NCI-H226 (cell line): ENCODE measurements around the gene NUTF2.
"Not testable (repeated sequence)": the region's sequence is repeated elsewhere in the genome, so short reads cannot be mapped to it uniquely, and the experiment has no call there.

ENCODE experiments used
- DNase-seq: peaks from one replicate; pipeline ENCODE4 v3.0.0-alpha.2; 2015

NUTF2 gene

DNA sequence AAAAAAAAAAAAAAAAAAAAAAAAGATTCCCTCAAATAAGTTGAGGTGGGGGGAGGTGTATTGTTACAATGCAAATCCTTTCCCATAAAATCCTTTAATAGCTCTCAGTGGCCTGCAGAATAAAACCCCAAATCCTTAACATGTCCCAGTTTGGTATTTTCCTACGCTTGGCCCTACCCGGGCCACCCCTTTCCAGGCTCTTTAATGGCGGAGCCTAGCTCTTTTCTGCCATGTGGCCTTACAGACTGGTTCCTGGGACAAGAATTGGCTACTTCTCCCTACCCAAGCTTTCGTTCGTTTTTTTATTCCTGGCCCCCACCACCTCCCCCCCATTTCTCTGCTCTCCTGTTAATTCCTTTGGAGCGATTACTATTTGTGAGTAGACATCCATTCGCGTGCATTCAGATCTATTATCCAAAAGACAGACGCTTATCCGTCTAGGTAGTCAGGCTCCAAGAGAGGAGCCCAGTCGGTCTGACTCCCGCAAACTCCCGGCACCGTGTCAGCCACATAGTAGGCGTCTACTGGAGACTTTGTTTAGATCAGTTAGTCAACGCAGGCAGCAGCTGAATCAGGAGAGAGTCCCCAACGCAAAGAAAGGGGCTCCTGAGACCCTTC, 5.4 kb upstream of the NUTF2 start:
- no peak for DNase-seq

DNA sequence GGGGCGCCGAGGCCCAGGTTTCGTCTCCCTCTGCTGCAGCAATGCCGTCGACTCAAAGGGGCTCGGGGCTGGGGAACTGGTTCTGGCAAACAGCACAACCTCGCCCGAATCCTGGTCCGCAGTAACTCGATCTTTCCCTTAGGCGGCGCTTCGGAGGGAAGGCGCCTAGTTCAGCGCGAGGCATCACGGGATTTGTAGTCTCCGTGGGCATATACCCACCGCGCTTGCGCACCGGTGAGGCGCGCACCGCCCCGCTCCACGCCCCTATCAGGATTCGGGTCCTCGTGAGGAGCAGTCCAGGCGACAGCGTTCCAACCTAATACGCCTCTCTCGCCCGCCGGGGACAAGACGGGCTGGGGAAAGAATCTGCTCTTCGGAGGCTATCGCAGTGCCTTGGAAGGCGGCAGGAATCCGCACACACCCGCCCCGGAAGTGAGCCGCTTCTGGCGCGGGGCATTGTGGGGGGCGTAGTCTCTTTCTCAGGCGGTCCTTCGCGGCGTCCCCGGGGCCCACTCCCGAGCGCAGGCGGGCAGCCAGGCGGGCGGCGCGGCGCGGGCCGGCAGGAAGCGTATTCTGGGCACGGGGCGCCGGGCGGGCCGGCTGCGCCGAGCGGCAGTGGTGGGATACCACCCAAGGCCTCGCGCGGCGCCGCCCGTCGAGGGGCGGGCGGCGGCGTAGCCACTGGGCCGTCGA, 4.8 kb upstream of the NUTF2 start, which contains the start of gene THAP11:
Gene THAP11 (plus strand): TSS at position 505 of the 693 bp plus-strand sequence. CDS start 235 bp downstream, outside the sequence.
- peak; percentile 81 for DNase-seq

DNA sequence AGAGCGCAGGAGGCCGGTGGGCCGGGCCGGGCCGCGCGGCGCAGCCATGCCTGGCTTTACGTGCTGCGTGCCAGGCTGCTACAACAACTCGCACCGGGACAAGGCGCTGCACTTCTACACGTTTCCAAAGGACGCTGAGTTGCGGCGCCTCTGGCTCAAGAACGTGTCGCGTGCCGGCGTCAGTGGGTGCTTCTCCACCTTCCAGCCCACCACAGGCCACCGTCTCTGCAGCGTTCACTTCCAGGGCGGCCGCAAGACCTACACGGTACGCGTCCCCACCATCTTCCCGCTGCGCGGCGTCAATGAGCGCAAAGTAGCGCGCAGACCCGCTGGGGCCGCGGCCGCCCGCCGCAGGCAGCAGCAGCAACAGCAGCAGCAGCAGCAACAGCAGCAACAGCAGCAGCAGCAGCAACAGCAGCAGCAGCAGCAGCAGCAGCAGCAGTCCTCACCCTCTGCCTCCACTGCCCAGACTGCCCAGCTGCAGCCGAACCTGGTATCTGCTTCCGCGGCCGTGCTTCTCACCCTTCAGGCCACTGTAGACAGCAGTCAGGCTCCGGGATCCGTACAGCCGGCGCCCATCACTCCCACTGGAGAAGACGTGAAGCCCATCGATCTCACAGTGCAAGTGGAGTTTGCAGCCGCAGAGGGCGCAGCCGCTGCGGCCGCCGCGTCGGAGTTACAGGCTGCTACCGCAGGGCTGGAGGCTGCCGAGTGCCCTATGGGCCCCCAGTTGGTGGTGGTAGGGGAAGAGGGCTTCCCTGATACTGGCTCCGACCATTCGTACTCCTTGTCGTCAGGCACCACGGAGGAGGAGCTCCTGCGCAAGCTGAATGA, 4.0 kb upstream of the NUTF2 start:
- DNase-seq = no peak

DNA sequence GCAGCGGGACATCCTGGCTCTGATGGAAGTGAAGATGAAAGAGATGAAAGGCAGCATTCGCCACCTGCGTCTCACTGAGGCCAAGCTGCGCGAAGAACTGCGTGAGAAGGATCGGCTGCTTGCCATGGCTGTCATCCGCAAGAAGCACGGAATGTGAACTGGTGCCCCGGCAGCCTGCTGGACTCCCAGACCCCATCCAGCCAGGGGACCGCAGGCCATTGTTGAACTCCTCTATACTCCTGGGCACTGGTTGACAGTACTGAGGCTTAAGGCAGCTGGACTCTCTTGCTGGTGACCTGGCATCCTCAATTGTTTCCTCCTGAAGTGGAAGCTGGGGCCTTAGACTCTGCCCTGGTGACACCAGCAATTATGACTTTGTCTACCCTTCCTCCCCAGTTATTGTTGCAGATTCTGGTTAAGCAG, 3.4 kb upstream of the NUTF2 start:
- no peak for DNase-seq

DNA sequence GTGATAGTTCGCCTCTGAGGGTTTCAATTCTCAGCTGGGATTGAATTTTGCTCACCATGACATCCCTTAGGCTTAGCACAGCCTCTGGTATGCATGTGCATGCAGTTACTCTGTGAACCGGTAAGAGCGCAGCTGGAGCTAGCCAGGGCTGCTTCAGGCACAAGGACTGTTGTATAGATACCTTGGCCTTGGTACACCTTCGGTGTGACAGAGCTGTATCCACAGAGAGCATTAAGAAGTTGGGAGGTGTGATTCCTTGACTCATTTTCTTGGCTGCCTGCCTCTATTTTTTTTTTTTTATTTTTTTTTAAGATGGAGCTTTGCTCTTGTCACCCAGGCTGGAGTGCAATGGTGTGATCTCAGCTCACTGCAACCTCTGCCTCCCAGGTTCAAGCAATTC, 2.2 kb upstream of the NUTF2 start:
- no peak for DNase-seq

DNA sequence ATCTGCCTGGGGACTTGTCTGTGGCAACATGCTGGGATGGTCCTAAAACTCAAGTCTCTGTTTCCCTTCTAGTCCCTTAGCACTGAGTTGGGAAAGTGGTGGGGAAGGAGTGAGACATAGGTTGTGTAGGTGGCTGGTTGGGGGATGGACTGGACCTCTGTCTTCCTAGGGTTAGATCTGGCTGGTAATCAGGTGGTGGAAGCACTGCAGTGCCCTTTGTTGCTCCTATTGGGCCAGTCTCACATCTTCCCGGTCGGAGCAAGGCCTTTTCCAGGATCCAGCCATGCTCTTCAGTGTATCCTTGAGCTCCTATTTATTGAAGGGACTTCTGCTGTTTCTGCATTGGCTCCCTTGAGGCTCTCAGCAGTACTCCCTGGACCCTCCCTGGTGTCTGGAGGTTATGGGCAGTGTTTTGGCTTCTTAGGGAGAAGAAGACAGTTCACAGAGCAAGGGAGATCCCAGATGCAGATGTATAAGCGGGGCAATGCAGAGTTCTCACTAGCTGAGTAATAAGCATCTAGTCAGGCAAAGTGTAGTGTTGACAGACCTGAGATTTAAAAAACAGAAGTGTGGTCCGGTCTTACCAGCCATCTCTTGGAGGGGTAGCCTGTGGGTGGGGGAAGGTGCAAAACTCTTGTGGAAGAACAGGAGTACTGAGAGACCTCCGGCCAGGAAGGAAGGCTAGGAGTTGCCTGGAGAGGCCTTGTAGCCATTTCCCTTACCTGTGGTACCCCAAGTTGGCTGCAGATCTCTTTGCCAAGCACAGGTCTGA, 1.3 kb upstream of the NUTF2 start:
- no peak for DNase-seq

DNA sequence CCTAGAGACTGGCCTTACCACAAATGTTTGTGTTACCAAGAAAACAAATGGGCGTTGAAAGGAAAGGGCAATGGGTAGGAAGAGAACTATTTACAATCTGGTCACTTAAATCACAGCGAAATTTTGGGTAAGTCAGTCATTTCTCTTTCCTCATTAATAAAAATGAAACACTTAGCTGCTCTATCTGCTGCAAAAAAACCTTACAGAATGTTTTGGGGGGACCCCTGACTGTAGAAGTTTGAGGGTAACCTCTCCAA, 742 bp upstream of the NUTF2 start:
- no peak for DNase-seq

DNA sequence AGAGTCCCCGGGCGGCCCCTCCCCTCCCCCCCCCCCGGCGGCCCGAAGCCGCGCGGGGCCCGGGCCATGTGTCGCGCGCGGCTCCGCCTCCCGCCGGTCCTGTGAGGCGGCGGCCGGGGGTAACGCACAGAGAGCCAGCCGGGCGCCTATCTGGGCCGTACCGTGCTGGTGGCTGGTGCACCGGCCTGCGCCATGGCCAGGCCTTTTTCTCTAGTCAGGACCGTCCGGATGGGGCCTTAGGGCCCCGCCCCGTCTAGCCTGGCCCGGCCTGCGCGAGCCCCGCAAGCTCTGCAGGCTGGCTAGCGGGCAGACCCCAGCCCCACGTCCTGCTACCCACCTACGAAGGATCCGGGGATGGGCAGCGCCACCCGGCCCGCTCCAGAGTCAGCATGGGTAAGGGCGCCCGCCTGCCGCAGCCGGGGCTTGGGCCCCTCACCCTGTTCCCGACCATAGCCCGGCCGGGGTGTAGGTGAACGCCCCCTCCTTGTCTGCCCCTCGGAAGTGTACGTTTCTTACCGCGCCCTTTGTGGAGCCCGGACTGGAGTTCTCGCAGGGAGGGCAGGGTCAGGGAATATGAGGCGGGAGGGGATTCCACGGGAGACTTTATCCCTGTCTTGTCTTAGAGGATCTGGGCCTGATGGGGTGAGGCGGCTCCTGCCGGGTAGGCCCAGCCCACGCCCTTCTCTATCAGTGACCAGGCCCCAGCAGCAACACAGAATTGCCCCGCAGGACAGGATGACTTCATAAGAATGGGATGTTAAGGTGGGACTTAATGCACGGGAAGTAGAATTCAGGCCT, 530 bp downstream of the NUTF2 start, which contains the start of gene CENPT:
Gene CENPT (minus strand): TSS at position 630 of the 798 bp plus-strand sequence. CDS start 13,834 bp downstream, outside the sequence.
- DNase-seq = peak; percentile 88

DNA sequence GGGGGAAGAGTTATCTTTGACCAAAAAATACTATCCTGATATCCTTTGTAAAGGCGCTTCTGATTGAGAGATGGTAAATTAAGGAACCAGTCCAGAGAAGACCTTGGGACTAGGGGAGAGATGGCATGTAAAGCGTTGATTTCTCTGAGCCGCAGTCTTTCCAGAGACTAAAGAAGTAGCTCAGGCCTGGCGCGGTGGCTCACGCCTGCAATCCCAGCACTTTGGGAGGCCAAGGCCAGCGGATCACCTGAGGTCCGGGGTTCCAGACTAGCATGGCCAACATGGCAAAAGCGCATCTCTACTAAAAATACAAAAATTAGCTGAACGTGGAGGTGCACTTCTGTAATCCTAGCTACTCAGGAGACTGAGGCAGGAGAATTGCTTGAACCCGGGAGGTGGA, 1.4 kb downstream of the NUTF2 start:
- DNase-seq = no peak

DNA sequence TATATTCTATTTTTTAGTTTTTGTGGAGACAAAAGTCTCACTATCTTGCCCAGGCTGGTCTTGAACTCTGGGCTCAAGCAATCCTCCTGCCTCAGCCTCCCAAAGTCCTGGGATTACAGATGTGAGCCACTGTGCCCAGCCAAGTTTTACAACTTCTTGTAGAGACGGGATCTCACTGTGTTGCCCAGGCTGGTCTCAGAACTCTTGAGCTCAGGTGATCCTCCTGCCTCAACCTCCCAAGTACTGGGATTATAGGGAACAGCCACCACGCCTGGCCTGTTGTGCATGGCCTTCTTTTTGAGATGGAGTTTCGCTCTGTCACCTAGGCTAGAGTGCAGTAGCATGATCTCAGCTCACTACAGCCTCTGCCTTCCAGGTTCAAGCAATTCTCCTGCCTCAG, 6.9 kb downstream of the NUTF2 start:
- no peak for DNase-seq

DNA sequence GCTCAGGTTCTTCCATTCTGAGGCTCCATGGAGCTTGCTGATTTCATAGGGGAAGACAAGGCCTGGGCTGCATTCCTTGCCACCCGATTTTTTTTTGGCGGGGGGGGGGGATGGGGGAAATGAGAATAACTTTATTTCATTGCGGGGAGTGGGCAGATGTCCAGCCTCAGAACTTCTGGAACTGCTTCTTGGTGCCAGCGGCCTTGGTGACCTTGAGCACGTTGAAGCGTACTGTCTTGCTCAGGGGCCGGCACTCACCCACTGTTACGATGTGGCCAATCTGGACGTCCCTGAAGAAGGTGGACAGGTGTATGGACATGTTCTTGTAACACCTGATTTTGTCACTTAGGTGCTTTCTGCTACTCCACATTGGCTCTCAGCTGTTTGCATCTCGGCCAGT, 9.1 kb downstream of the NUTF2 start:
- no peak for DNase-seq

DNA sequence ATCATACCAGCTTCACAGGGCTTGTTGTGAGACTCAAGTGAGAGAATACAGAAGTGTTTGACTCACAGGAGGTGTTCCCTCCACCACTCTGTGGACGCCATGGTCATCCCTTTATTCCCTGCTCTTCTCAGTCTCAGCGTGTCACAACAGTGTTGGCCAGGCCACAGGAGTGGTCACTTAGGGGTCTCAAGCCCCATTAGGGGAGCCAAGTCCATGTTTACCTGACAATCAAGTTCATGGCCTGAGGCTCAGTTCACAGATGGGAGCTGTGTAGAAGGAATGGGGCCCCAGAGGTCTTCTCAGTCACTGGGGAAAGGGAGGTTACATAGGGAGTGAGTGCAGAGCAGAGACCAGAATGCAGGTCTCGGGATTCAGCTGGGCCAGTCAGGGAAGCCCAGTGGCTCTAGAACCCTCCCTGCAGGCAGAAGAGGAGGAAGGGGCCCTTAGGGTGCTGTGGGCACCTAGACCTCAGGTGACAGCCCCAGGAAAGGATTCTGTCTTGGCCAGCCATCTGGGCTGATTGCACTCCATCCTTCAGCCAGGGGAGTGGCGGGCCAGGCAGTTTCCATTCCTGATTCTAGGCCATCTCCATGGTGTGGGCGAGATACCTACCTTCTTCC, 10.3 kb downstream of the NUTF2 start:
- no peak for DNase-seq

DNA sequence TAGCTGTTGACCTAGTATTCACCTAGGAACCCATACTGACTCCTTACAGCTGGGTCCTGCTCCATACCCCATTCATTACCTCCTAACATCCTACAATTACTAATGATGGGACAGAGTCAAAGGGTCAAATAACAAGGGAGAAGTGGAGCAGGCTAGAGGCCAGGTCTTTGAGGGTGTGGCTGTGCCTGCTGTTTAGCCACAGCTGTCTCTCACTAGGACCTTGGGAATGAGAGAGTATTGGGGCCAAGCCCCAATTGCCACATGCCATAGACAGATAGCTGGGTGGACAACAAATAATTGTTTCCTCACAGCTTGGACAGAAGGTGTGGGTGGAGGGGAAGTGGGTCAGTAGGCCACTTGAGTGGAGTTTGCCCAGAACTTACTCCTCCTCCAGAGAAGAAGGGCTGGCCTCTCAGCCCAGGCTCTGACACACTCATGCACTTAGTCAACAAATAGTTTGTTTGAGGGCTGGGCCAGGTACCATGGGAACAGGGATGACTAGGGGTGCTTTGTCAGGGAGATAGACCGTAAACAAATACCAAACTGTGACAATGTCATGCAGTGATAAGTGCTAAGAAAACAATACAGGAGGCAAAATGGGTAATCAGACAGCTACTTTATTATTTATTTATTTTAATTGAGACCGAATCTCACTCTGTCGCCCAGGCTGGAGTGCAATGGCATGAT, 11.0 kb downstream of the NUTF2 start:
- peak; percentile 93 for DNase-seq

DNA sequence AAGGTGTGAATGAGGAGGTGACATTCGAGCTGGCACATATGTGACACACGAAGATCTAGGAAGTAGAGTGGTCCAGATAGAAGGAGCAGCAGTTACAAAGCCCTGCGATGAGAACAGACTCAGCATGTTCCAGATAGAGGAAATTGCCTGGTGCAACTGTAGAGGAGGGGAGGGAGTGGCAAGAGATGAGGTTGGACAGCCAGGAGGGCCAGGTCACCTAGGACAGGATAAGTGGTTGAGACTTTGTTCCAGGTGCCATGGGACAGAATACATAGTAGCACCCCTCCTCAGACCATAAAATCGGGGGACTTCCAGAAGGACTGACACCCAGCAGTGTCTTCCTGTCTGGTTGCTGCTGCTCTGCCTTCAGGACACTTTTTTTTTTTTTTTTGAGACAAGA, 11.8 kb downstream of the NUTF2 start:
- no peak for DNase-seq

DNA sequence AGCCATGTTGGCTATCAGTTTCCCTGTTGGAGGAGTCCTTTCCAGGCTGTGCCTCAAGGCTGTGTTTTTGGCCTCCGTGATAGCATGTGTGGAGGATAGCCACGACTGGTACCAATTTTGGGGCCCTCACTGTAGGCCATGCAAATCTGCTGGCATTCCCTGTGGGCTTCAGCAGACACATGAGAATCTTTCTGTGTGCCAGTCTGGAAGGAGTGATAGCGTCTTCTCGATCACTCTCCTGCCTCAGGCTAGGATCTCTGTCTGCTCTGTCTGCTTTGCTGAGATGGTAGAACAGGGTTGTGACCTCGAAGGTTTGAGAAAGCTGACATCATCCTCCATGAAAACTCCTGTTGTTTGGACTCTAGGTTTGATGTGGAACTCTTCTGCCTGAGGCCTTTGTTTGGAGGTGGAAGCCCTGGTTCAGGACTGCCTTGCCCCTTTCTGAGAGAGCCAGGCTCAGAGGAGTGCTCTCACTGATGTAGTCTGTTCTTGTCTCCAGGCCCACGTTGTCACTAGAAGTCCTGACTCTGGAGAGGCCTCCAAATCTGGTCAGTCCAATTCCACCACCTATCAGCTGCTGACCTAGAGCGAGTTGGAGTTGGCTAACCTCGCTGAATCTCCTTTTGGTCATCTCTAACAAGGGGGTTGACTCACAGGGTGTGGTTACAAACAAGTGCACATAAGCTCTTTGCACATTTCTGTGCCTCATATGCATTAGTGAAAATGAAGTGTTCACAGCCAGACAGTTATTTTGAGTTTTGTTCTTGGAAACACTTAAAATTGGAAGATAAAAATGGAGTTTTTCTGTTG, 14.1 kb downstream of the NUTF2 start:
- DNase-seq = no peak

DNA sequence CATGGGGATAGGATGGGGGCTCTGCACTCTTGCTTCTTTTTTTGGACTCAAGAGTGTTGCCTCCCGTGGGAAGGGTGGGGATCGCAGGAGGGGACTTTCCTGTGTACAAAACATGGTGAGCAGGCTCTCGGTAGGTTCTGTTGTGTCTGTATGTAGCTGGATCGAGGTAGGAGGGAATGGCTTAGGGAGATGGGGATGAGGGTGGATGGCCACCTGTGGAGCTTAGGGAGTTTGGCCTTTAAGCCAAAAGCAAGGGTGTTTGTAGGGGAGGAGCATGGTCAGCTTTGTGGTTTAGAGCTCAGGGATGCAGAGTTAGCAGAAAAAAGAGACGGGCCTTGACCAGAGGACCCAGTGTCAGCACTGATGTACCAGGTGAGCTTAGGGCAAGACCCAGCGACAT, 15.1 kb downstream of the NUTF2 start:
- no peak for DNase-seq

DNA sequence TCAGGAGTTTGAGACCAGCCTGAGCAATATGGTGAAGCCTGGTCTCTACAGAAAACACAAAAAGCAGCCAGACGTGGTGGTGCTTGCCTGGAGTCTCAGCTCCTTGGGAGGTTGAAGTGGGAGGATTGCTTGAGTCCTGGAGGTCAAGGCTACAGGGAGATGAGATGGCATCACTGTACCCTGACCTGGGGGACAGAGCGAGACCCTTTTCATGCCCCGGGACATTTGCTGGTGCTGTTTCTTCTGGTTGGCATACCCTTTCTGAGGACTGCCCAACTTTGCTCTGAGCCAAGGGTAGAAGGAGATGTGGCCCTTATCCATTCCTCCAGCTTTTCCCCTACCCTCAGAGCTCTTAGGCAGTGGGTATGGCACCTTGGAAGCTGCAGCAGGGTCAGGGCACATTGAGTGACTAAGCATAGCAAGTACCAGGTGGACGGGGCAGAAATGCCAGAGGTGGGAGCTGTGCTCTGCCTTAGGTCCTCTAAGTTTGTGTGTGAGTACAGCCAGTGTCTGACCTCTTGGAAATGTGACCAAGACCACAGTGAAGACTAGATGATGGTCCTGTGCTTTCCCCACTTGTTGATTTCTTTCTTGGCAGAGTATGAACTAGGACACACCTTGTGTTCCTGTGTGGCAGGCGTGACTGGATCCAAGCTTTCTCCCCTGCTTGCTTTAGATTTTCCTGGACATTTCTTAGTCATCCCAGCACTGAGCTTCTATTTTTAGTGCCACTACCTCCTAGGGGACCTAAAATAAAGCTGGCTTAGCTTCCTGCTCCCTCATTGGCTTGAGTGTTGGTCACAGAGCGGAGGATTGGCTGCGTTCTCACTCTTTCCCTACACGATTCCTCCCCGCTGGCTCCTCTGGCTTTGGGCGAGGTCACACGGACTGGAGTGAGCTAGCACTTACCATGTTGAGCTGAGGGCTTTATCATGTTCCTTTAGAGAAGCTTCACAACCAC, 16.2 kb downstream of the NUTF2 start:
- no peak for DNase-seq

DNA sequence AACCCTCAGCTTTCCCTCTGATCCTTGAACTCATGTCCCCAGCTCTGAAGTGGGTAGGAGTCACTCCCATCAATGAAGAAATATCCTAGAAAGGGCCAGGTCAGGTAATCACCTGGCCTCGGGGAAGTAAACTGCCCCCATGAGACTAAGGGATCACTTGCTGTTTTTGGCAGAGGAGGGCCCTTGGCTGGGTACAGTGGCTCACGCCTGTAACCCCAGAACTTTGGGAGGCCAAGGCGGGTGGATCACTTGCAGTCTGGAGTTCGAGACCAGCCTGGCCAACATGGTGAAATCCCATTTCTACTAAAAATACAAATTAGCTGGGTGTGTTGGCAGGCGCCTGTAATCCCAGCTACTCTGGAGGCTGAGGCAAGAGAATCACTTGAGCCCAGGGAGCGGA, 17.3 kb downstream of the NUTF2 start:
- not testable (repeated sequence) for DNase-seq

DNA sequence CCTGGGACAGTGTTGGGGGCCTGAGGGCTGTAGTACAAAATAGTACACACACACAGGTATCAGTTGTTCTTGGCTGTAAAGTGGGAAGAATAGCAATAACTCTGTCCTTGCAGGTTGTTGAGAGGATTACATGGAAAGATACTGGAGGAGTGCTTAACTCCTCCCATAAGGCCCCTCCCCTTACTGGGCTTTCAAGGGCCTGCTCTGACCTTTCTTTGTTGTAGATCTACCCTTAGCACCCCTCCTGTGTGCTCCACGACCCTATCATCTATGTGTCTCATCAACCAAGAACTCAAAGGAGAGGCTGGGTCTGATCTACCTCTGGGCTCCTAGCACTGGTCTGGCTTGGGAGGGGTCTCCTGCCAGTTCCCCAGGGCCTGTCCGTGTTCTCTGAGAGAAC, 17.9 kb downstream of the NUTF2 start:
- no peak for DNase-seq
